Endothelial cell of umbilical vein (primary cell): ENCODE measurements around the gene ABI3.

Source experiments
- CTCF ChIP-seq, 2 donors: IDR thresholded peaks; 1 replicate in 1 of 2; 2 replicates in 1 of 2; pipeline ENCODE4 v1.5.1; 2011; ENCODE audit warnings: low read length in 2 of 2, mild to moderate bottlenecking in 2 of 2, moderate library complexity in 2 of 2, control low read depth in 1 of 2, inconsistent platforms in 1 of 2, low read depth in 1 of 2; ENCODE audit not compliant: insufficient read depth in 1 of 2; ENCODE audit errors: extremely low read depth in 1 of 2
- EZH2 ChIP-seq: IDR thresholded peaks from 2 replicates; pipeline ENCODE4 v1.6.1; 2012; ENCODE audit warnings: borderline replicate concordance, low read depth, mild to moderate bottlenecking, moderate library complexity, low read length, inconsistent platforms; ENCODE audit not compliant: severe bottlenecking
- GATA2 ChIP-seq: IDR thresholded peaks from 2 replicates; pipeline ENCODE4 v1.7.0; 2011; ENCODE audit warnings: low read depth, mild to moderate bottlenecking, moderate library complexity, mixed read lengths, low read length; ENCODE audit not compliant: insufficient read length, insufficient read depth
- JUN ChIP-seq: IDR thresholded peaks from 2 replicates; pipeline ENCODE4 v1.6.1; 2011; ENCODE audit warnings: borderline replicate concordance, low read depth; ENCODE audit not compliant: insufficient read length, insufficient read depth
- MAX ChIP-seq: IDR thresholded peaks from 2 replicates; pipeline ENCODE4 v1.6.1; 2011; ENCODE audit not compliant: insufficient read depth, insufficient read length
- MYC ChIP-seq: IDR thresholded peaks from one replicate; pipeline ENCODE4 v1.6.1; 2011; ENCODE audit warnings: mild to moderate bottlenecking, low read depth, low read length
- POLR2A ChIP-seq: IDR thresholded peaks from 2 replicates; pipeline ENCODE4 v1.6.1; 2012; ENCODE audit warnings: low read depth, mild to moderate bottlenecking, control low read depth, low read length
- POLR2AphosphoS5 ChIP-seq: IDR thresholded peaks from 2 replicates; pipeline ENCODE4 v1.6.1; 2012; ENCODE audit warnings: low read depth, mild to moderate bottlenecking, control low read depth, low read length, moderate library complexity; ENCODE audit not compliant: insufficient read depth

- TF ChIP-seq CTCF (IDR thresholded peaks at IDR 0.05; ENCODE audit: extremely low read depth in 1 of 2, insufficient read depth in 1 of 2, low read depth in 1 of 2, low read length in 2 of 2) = no peak
- TF ChIP-seq POLR2A = no peak
- TF ChIP-seq POLR2AphosphoS5 = no peak
- TF ChIP-seq EZH2 = no peak
- TF ChIP-seq GATA2 = no peak
- no peak for TF ChIP-seq JUN
- no peak for TF ChIP-seq MAX
- no peak for TF ChIP-seq MYC
Observed at GRCh38 chr17:49196520-49196919, 14.0 kb upstream of the ABI3 start.
